DOHH2 (cell line): ENCODE results near the gene NF1.

ENCODE experiments used
- EZH2phosphoT487 ChIP-seq: fragments of 200-600 bp; sonication (generic); IDR thresholded peaks from 2 replicates; pipeline ENCODE4 v1.6.1; 2017; ENCODE audit warnings: borderline replicate concordance, mild to moderate bottlenecking, antibody characterized with exemption, low read length, moderate library complexity, mixed read lengths
- TF ChIP-seq, protein P1 (sequence below): fragments of 200-600 bp; sonication (generic); IDR thresholded peaks from one replicate; pipeline ENCODE4 v1.5.1; 2014; ENCODE audit warnings: antibody characterized with exemption, mild to moderate bottlenecking, low read depth, low read length; ENCODE audit not compliant: poor library complexity, severe bottlenecking

- TF ChIP-seq, protein P1, sequence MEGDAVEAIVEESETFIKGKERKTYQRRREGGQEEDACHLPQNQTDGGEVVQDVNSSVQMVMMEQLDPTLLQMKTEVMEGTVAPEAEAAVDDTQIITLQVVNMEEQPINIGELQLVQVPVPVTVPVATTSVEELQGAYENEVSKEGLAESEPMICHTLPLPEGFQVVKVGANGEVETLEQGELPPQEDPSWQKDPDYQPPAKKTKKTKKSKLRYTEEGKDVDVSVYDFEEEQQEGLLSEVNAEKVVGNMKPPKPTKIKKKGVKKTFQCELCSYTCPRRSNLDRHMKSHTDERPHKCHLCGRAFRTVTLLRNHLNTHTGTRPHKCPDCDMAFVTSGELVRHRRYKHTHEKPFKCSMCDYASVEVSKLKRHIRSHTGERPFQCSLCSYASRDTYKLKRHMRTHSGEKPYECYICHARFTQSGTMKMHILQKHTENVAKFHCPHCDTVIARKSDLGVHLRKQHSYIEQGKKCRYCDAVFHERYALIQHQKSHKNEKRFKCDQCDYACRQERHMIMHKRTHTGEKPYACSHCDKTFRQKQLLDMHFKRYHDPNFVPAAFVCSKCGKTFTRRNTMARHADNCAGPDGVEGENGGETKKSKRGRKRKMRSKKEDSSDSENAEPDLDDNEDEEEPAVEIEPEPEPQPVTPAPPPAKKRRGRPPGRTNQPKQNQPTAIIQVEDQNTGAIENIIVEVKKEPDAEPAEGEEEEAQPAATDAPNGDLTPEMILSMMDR = no peak
- no peak for TF ChIP-seq EZH2phosphoT487
These were observed 219.4 kb downstream of the NF1 start, which contains the start of gene EVI2B for GRCh38 chr17:31313982-31314781.
